ENCODE results near the gene NECAB3. TPM values are rescaled to one million over a fixed set of nuclear protein-coding genes. Genes with fewer than 3 reads are reported as not detected.
A peak's percentile ranks its signal among the peaks of the same experiment; 100 is the strongest.

The NECAB3 gene
- total and polyA plus RNA-seq, 2 of the 13 experiments (the other 11 are each of a cell fraction or from before 2014, with no cell fraction given) = 61.5 to 65.5 TPM

DNA sequence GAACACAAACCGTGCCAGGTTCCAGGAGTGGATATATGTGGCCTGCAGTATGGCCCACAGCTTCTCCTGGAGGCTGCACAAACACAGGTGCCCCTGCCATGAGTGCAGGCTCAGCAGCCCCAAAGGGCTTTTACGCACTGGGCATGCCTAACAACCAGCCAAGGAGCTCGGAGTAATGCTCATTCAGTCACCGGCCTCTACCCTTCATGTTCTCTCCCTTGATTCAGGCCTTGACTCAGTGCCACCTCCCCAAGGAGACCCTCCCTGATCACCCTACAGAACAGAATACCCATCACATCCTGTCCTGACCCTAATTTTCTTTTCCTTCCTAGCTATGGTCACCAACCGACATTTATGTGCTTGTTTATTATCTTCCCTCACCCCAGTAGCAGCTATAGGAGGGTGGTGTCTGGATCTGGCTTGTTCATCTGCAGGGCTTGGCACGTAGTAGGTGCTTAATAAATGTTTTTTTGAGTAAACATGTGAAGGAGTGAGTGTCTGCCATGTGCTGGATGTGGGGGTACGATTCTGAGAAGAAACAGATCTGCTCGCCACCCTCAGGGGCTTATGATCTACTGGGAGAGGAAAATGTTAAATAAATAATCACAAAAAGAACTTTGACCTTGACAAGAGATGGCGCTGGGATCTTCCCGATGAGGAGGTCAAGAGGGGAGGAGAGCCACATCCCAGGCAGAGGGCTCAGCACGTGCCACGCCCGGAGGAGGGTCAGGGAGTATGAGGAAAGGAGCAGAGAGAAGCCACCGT, 36.6 kb upstream of the NECAB3 start (continued):
- TF ChIP-seq ZNF598 (CRISPR knock-in tag; IDR thresholded peaks at IDR 0.05; ENCODE audit: borderline replicate concordance) (0 out of 2 replicates have a peak, but pooled peaks have one; percentile 65), MXD4 (CRISPR knock-in tag; IDR thresholded peaks at IDR 0.05) (0 out of 2 replicates have a peak, but pooled peaks have one; percentile 45), ZNF12 (CRISPR knock-in tag; IDR thresholded peaks at IDR 0.05) (0 out of 2 replicates have a peak, but pooled peaks have one; percentile 25), ZMYM2 (CRISPR knock-in tag; IDR thresholded peaks at IDR 0.05) (0 out of 2 replicates have a peak, but pooled peaks have one; percentile 35), MAFG (CRISPR knock-in tag; IDR thresholded peaks at IDR 0.05) (no peak), SOX6 (IDR thresholded peaks at IDR 0.05) (no peak), SOX6 (CRISPR knock-in tag; IDR thresholded peaks at IDR 0.05) (peak; percentile 64), AHDC1 (CRISPR knock-in tag; IDR thresholded peaks at IDR 0.05; ENCODE audit: borderline replicate concordance) (0 out of 2 replicates have a peak, but pooled peaks have one; percentile 16)
- TF ChIP-seq, protein P1, sequence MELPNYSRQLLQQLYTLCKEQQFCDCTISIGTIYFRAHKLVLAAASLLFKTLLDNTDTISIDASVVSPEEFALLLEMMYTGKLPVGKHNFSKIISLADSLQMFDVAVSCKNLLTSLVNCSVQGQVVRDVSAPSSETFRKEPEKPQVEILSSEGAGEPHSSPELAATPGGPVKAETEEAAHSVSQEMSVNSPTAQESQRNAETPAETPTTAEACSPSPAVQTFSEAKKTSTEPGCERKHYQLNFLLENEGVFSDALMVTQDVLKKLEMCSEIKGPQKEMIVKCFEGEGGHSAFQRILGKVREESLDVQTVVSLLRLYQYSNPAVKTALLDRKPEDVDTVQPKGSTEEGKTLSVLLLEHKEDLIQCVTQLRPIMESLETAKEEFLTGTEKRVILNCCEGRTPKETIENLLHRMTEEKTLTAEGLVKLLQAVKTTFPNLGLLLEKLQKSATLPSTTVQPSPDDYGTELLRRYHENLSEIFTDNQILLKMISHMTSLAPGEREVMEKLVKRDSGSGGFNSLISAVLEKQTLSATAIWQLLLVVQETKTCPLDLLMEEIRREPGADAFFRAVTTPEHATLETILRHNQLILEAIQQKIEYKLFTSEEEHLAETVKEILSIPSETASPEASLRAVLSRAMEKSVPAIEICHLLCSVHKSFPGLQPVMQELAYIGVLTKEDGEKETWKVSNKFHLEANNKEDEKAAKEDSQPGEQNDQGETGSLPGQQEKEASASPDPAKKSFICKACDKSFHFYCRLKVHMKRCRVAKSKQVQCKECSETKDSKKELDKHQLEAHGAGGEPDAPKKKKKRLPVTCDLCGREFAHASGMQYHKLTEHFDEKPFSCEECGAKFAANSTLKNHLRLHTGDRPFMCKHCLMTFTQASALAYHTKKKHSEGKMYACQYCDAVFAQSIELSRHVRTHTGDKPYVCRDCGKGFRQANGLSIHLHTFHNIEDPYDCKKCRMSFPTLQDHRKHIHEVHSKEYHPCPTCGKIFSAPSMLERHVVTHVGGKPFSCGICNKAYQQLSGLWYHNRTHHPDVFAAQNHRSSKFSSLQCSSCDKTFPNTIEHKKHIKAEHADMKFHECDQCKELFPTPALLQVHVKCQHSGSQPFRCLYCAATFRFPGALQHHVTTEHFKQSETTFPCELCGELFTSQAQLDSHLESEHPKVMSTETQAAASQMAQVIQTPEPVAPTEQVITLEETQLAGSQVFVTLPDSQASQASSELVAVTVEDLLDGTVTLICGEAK (IDR thresholded peaks at IDR 0.05) = no peak
- TF ChIP-seq, protein P1 (CRISPR knock-in tag; IDR thresholded peaks at IDR 0.05) = peak; percentile 14; the same call in 1 of the 2 replicates
- TF ChIP-seq, protein P2, sequence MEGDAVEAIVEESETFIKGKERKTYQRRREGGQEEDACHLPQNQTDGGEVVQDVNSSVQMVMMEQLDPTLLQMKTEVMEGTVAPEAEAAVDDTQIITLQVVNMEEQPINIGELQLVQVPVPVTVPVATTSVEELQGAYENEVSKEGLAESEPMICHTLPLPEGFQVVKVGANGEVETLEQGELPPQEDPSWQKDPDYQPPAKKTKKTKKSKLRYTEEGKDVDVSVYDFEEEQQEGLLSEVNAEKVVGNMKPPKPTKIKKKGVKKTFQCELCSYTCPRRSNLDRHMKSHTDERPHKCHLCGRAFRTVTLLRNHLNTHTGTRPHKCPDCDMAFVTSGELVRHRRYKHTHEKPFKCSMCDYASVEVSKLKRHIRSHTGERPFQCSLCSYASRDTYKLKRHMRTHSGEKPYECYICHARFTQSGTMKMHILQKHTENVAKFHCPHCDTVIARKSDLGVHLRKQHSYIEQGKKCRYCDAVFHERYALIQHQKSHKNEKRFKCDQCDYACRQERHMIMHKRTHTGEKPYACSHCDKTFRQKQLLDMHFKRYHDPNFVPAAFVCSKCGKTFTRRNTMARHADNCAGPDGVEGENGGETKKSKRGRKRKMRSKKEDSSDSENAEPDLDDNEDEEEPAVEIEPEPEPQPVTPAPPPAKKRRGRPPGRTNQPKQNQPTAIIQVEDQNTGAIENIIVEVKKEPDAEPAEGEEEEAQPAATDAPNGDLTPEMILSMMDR (CRISPR knock-in tag; IDR thresholded peaks at IDR 0.05) = 0 out of 2 replicates have a peak, but pooled peaks have one; percentile 5
- TF ChIP-seq, protein P3, sequence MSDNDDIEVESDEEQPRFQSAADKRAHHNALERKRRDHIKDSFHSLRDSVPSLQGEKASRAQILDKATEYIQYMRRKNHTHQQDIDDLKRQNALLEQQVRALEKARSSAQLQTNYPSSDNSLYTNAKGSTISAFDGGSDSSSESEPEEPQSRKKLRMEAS (IDR thresholded peaks at IDR 0.05) = peak; percentile 74
